ENCODE data around the gene VSIG10L2.

- TF ChIP-seq CTCF (IDR thresholded peaks at IDR 0.05; ENCODE audit: low read depth, low read length) (no peak), POLR2A (IDR thresholded peaks at IDR 0.05; ENCODE audit: extremely low read depth, insufficient read length) (no peak), MAX (IDR thresholded peaks at IDR 0.05; ENCODE audit: low read depth, low read length) (no peak)
Measured at GRCh38 chr11:125924384-125925007, 21.3 kb upstream of the VSIG10L2 start.
